Adrenal gland (tissue), 5 donors: ENCODE measurements around the gene EPHA4.
"Not testable (repeated sequence)": the region's sequence is repeated elsewhere in the genome, so short reads cannot be mapped to it uniquely, and the experiment has no call there.

ENCODE experiments used
- POLR2A ChIP-seq, 2 donors: fragments of 450-650 bp; IDR thresholded peaks; one replicate each; pipeline ENCODE4 v1.6.1; 2017; ENCODE audit warnings: antibody characterized with exemption in 2 of 2, mild to moderate bottlenecking in 2 of 2, moderate library complexity in 1 of 2
- TF ChIP-seq, protein P1 (sequence below), 6 experiments: fragments of 450-650 bp in 4 of 6; fragments of 200-600 bp in 2 of 6; sonication (generic) in 1 of 6; IDR thresholded peaks; 1 replicate in 5 of 6; 2 replicates in 1 of 6; pipeline versions ENCODE4 v1.5.1 to v1.8.0; 2016 to 2021; ENCODE audit warnings: antibody characterized with exemption in 6 of 6, mild to moderate bottlenecking in 2 of 6, moderate library complexity in 1 of 6
- donor health status: DM: no; HTN: no; CAD: no.

DNA sequence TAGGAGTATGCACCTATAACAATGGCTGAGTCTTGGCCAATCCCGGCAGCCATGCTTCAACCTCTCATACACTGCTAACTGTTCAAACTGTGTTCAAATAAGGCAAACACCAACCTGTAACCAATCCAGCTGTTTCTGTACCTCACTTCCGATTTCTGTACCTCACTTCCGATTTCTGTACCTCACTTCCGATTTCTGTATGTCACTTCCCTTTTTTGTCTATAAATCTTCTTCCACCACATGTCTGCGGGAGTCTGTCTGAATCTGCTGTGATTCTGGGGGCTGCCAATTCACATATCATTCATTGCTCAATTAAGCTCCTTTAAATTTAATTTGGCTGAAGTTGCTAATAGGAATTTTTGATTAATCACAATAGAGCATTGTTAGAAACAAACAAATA lies 60.8 kb downstream of the EPHA4 start:
- TF ChIP-seq, protein P1, sequence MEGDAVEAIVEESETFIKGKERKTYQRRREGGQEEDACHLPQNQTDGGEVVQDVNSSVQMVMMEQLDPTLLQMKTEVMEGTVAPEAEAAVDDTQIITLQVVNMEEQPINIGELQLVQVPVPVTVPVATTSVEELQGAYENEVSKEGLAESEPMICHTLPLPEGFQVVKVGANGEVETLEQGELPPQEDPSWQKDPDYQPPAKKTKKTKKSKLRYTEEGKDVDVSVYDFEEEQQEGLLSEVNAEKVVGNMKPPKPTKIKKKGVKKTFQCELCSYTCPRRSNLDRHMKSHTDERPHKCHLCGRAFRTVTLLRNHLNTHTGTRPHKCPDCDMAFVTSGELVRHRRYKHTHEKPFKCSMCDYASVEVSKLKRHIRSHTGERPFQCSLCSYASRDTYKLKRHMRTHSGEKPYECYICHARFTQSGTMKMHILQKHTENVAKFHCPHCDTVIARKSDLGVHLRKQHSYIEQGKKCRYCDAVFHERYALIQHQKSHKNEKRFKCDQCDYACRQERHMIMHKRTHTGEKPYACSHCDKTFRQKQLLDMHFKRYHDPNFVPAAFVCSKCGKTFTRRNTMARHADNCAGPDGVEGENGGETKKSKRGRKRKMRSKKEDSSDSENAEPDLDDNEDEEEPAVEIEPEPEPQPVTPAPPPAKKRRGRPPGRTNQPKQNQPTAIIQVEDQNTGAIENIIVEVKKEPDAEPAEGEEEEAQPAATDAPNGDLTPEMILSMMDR (IDR thresholded peaks at IDR 0.05): not testable (repeated sequence)
- not testable (repeated sequence) for TF ChIP-seq POLR2A (IDR thresholded peaks at IDR 0.05)
